Central memory CD8-positive, alpha-beta T cell (primary cell): ENCODE results near the gene VWA2.

Experiments used
- ATAC-seq: fragments of 150-1000 bp; cut with Tn5 transposase; replicated peaks from 2 replicates; pipeline ENCODE4 v1.10.0; 2022; ENCODE audit warnings: mild to moderate bottlenecking, moderate FRiP score, moderate number of reproducible peaks; ENCODE audit not compliant: poor library complexity, severe bottlenecking; ENCODE audit errors: extremely low read depth
- DNase-seq, 2 donors: peaks; one replicate each; pipeline ENCODE4 v3.0.0; 2021; ENCODE audit warnings: low spot score in 2 of 2
- H3K27ac Mint-ChIP-seq: one replicate; pipeline ENCODE4 v1.8.0; 2022; ENCODE audit warnings: low read depth, mild to moderate bottlenecking, moderate library complexity, mixed read lengths
- H3K27me3 Mint-ChIP-seq: one replicate; pipeline ENCODE4 v1.8.0; 2022; ENCODE audit warnings: mixed read lengths
- H3K36me3 Mint-ChIP-seq: one replicate; pipeline ENCODE4 v1.8.0; 2022; ENCODE audit warnings: mild to moderate bottlenecking, moderate library complexity, mixed read lengths; ENCODE audit not compliant: insufficient read depth
- H3K4me1 Mint-ChIP-seq: one replicate; pipeline ENCODE4 v1.8.0; 2022; ENCODE audit warnings: mixed read lengths
- H3K4me3 Mint-ChIP-seq: one replicate; pipeline ENCODE4 v1.8.0; 2022; ENCODE audit warnings: mild to moderate bottlenecking, moderate library complexity, mixed read lengths
- H3K9me3 Mint-ChIP-seq: one replicate; pipeline ENCODE4 v1.8.0; 2022; ENCODE audit warnings: mixed read lengths

VWA2 gene, protein sequence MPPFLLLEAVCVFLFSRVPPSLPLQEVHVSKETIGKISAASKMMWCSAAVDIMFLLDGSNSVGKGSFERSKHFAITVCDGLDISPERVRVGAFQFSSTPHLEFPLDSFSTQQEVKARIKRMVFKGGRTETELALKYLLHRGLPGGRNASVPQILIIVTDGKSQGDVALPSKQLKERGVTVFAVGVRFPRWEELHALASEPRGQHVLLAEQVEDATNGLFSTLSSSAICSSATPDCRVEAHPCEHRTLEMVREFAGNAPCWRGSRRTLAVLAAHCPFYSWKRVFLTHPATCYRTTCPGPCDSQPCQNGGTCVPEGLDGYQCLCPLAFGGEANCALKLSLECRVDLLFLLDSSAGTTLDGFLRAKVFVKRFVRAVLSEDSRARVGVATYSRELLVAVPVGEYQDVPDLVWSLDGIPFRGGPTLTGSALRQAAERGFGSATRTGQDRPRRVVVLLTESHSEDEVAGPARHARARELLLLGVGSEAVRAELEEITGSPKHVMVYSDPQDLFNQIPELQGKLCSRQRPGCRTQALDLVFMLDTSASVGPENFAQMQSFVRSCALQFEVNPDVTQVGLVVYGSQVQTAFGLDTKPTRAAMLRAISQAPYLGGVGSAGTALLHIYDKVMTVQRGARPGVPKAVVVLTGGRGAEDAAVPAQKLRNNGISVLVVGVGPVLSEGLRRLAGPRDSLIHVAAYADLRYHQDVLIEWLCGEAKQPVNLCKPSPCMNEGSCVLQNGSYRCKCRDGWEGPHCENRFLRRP

DNA sequence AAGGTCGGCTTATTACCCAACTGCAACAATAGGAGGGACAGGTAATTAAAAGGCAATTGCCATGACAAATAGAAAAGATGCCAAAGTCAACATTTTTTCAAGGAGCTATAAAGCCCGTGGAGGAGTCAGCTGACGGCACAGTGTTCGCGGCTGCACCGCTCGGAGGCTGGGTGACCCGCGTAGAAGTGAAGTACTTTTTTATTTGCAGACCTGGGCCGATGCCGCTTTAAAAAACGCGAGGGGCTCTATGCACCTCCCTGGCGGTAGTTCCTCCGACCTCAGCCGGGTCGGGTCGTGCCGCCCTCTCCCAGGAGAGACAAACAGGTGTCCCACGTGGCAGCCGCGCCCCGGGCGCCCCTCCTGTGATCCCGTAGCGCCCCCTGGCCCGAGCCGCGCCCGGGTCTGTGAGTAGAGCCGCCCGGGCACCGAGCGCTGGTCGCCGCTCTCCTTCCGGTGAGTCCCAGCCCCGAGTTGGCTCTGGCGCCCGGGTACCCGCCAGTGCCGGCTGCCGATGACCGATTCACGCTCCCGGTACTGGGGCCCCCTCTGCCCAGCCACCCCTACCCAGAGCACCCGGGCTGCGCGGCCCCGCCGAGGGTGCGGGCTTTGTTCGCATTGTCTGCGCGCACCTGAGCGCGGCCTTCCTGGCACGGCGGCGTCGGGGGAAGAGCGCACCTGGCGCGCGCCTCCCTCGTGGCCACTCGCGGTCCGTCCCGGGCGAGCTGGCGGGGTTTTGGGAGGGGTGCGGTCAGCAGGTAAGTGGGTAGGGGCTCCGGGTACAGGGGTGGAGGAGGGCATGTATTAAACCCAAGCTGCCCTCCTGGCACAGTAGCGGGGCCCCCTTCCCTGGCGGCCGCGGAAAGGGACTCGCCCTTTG, at the start of gene VWA2:
TSS of gene VWA2 (plus strand) at position 138 of the 877 bp plus-strand sequence. CDS start 9,460 bp downstream, outside the sequence.
- peak within 1 kb of the TSS; percentile 23 for H3K4me3 Mint-ChIP-seq
- DNase-seq (no peak), ATAC-seq (no peak)
- H3K27me3 Mint-ChIP-seq, result peaks cover 88% of the 10 kb centered on the region
- no peaks in the 10 kb centered on the region for H3K4me1 Mint-ChIP-seq
- H3K27ac Mint-ChIP-seq, result no peak within 1 kb of the TSS
- H3K9me3 Mint-ChIP-seq, result no peaks in the 10 kb centered on the region
- H3K36me3 Mint-ChIP-seq, result no peaks in the 10 kb centered on the region

DNA sequence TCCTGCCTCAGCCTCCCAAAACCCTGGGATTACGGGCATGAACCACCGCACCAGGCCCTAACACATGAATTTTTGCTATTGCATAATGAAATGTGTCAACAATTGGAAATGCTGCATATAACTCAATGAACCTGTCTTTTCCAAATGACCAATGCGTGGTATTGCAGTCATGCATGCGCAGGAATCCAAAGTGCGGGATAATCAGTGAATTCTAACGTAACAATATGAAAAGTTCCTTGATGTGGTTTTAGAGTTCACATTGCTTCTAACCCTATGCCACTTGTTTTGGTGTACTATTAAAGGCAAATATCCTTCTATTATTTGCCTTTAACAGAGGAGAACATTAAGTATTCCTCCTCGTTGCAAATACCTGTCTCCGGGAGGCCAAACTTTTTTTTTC, 49.4 kb upstream of the VWA2 start:
- peaks cover 45% of the 10 kb centered on the region for H3K27me3 Mint-ChIP-seq
- peaks cover 3% of the 10 kb centered on the region for H3K36me3 Mint-ChIP-seq
- H3K27ac Mint-ChIP-seq, result no peak overlapping the region
- no peak for DNase-seq
- H3K9me3 Mint-ChIP-seq, result no peaks in the 10 kb centered on the region
- H3K4me3 Mint-ChIP-seq, result no peak overlapping the region
- no peaks in the 10 kb centered on the region for H3K4me1 Mint-ChIP-seq
- ATAC-seq, result no peak

DNA sequence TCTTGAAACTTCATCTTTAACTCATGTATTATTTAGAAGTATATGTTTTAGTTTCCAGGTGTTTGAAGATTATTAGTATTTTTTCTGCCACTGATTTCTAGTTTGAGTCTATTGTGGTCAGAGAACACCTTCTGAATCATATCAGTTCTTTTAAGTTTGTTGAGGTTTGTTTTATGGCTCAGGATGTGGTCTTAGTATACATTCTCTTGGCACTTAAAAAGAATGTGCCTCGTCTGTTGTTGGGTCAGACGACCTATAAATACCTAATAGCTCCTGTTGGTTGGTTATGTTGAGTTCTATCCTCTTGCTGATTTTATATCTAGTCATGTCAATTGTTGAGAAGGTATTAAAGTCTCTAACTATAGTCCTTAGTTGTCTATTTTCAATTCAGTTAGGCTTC, 44.0 kb upstream of the VWA2 start:
- ATAC-seq, result no peak

DNA sequence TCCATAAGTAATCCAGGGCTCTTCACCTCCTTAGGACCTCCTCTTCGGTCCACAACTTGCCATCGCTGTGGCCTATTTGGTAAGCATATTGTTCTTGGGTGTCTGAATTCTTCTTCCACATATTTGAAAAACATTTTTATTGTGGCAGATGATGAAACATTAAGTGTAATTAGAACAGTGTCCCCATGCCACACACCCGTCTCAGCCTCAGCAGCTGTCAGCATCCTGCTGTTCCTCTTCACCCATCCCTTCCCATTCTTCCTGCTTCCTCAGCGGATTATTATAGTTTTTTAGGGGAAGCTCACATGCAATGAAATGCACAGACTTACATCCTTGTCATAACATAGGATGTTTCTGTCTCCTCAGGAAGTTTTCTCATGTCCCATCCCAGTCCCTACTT, 39.8 kb upstream of the VWA2 start:
- H3K27ac Mint-ChIP-seq, result no peak overlapping the region
- peaks cover 98% of the 10 kb centered on the region for H3K27me3 Mint-ChIP-seq
- H3K4me3 Mint-ChIP-seq, result no peak overlapping the region
- no peaks in the 10 kb centered on the region for H3K36me3 Mint-ChIP-seq
- no peaks in the 10 kb centered on the region for H3K9me3 Mint-ChIP-seq
- no peak for ATAC-seq
- no peak for DNase-seq
- H3K4me1 Mint-ChIP-seq, result no peaks in the 10 kb centered on the region

More for the DNA sequence above, 44.0 kb upstream of the VWA2 start:
- Mint-ChIP-seq H3K27ac (no peak overlapping the region), H3K27me3 (peaks cover 73% of the 10 kb centered on the region), H3K4me1 (no peaks in the 10 kb centered on the region), H3K9me3 (no peaks in the 10 kb centered on the region), H3K4me3 (no peak overlapping the region), H3K36me3 (peaks cover 1% of the 10 kb centered on the region)
- DNase-seq, result no peak

DNA sequence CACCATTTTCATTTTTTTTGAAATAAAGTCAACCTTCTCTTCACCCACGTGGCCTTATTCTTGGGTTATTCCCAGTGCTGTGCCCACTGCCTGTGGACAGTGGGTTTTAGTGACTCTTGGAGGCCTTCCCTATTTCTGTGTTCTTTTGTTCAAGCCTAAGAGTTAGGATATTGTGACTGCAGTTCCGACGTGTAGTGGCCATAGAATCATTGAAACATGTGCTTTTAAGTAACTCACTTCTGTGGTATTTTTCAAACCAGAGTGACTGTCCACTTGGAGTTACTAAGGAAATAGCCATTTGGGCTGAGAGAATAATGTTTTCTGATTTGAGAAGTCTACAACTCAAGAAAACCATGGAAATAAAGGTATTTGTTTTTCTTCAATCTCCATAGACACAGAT, 36.2 kb upstream of the VWA2 start:
- ATAC-seq (no peak), DNase-seq (no peak)
- no peaks in the 10 kb centered on the region for H3K36me3 Mint-ChIP-seq
- no peaks in the 10 kb centered on the region for H3K9me3 Mint-ChIP-seq
- H3K4me3 Mint-ChIP-seq, result no peak overlapping the region
- no peak overlapping the region for H3K27ac Mint-ChIP-seq
- no peaks in the 10 kb centered on the region for H3K4me1 Mint-ChIP-seq
- peaks cover 71% of the 10 kb centered on the region for H3K27me3 Mint-ChIP-seq

DNA sequence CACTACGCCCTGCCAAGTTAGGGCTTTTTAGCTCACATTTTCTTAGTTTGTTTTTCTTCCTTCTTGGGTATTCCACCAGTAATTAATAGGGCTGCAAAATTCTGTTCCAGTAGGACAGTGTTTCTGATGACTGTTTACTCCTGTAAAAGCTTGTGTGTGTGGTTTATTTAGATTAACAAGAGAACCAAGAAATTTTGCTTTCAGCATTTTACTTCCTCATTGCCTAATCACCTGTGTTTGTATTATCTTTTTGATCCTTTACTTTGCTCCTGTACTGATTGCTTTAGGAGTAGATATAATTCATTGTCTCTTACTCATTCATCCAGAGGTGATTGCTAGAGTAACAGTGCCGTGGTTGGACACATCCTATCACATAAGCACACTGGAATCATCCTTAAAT, 32.2 kb upstream of the VWA2 start:
- Mint-ChIP-seq H3K36me3 (no peaks in the 10 kb centered on the region), H3K9me3 (no peaks in the 10 kb centered on the region), H3K4me3 (no peak overlapping the region), H3K27me3 (peaks cover 35% of the 10 kb centered on the region), H3K27ac (no peak overlapping the region), H3K4me1 (no peaks in the 10 kb centered on the region)
- DNase-seq (no peak), ATAC-seq (no peak)

DNA sequence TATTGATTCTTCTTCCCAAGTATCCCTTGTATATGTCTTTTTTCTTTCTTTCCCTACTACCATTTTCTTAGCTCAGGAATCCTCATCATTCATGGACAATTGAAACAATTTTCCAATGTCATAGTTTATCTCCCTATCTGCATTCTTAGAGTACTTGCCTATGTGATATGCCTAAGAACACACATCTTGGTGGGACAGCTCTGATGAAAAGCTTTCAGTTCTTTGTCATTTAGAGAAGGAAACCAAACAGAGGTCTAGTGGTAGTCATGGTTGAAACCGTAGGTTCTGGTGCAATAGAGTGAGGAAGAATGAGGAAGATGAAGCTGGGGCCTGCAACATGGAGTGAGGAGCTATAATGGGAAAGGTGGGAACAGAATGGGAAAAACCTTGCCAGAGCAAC, 31.7 kb upstream of the VWA2 start:
- H3K27me3 Mint-ChIP-seq, result peaks cover 31% of the 10 kb centered on the region
- no peaks in the 10 kb centered on the region for H3K36me3 Mint-ChIP-seq
- ATAC-seq (no peak), DNase-seq (no peak)
- no peaks in the 10 kb centered on the region for H3K9me3 Mint-ChIP-seq
- H3K27ac Mint-ChIP-seq, result no peak overlapping the region
- no peaks in the 10 kb centered on the region for H3K4me1 Mint-ChIP-seq
- no peak overlapping the region for H3K4me3 Mint-ChIP-seq

DNA sequence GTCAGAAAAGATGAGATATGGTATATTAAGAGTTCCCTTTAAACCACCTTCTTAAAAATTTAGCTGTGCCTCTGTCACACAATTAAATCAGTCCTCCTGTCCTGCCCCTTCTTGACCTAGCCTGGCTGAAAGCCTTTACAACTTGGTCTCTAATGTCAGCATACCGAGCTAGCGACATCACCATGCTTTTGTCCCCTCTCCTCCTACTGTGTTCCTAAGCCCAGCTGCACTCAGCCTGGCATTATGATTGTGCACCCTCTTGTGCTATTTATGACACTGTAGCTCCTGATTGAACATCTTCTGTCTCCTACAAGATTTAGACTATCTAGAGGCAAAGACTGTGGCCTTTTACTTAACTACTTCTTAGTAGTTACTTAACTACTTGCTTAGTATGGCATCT, 30.7 kb upstream of the VWA2 start:
- Mint-ChIP-seq H3K4me3 (no peak overlapping the region), H3K27ac (no peak overlapping the region), H3K27me3 (peaks cover 21% of the 10 kb centered on the region), H3K4me1 (no peaks in the 10 kb centered on the region), H3K9me3 (no peaks in the 10 kb centered on the region), H3K36me3 (no peaks in the 10 kb centered on the region)
- DNase-seq, result no peak
- no peak for ATAC-seq

DNA sequence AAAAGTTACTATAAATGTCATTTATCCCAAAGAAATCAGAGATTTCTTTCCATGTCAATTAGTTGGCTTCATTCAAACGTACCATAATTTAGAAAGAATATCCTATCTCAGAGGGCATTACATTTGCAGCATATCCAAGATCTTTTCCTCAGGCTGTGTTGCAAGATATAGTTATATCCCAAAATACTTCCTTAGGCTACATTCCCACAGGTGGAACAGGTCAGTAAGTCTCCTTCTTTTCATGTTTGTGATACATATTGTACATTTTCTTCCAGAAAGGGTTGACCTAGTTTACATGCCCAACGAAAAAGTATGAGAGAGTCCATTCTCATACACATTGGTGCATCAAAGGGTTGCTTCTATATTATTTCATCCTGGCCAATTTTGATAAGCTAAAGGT, 26.9 kb upstream of the VWA2 start:
- Mint-ChIP-seq H3K4me3 (no peak overlapping the region), H3K4me1 (no peaks in the 10 kb centered on the region)

DNA sequence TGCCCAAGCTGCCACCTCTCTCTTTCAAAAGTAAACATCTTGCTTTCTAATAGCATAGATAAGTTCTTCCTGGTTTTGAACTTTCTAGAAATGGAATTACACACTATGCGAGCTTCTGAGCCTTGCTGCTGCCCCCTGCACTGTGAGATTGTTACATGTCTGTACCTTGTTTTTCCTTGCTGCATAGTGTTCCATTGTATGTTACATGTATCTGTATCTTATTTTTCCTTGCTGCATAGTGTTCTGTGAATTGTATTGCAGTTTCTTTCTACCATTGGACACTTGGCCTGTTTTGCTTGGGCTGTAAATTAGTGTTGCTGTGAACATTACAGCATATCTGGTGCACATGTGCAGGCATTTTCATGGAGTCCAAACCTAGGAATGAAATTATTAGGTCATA, 24.0 kb upstream of the VWA2 start:
- Mint-ChIP-seq H3K36me3 (no peaks in the 10 kb centered on the region), H3K4me1 (no peaks in the 10 kb centered on the region), H3K4me3 (no peak overlapping the region), H3K27ac (no peak overlapping the region), H3K27me3 (peaks cover 19% of the 10 kb centered on the region), H3K9me3 (no peaks in the 10 kb centered on the region)
- DNase-seq (no peak), ATAC-seq (no peak)

More for the DNA sequence above, 26.9 kb upstream of the VWA2 start:
- DNase-seq (no peak), ATAC-seq (no peak)
- H3K27ac Mint-ChIP-seq, result no peak overlapping the region
- peaks cover 13% of the 10 kb centered on the region for H3K27me3 Mint-ChIP-seq
- H3K9me3 Mint-ChIP-seq, result no peaks in the 10 kb centered on the region
- no peaks in the 10 kb centered on the region for H3K36me3 Mint-ChIP-seq

DNA sequence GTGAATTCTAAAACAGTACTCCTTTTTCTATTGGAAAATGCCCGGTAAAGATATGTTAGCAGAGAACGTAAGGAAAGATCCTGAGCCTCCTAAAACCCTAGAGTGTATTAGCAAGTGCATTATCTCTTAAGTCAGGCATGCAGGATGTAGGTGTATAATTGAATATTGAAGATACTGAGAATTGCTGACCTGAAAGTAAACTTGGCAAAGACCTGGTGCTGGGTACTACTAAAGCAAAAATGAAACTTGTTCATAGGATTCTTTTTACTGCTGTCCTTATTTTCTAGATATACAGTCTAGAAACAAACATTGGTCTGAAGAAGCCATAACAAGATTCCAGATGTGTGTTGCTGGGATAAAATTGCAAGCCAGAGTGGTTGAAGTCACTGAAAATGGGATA, 18.8 kb upstream of the VWA2 start:
- Mint-ChIP-seq H3K9me3 (no peaks in the 10 kb centered on the region), H3K36me3 (no peaks in the 10 kb centered on the region), H3K27ac (no peak overlapping the region), H3K27me3 (peaks cover 61% of the 10 kb centered on the region), H3K4me3 (no peak overlapping the region), H3K4me1 (no peaks in the 10 kb centered on the region)
- DNase-seq (no peak), ATAC-seq (no peak)

DNA sequence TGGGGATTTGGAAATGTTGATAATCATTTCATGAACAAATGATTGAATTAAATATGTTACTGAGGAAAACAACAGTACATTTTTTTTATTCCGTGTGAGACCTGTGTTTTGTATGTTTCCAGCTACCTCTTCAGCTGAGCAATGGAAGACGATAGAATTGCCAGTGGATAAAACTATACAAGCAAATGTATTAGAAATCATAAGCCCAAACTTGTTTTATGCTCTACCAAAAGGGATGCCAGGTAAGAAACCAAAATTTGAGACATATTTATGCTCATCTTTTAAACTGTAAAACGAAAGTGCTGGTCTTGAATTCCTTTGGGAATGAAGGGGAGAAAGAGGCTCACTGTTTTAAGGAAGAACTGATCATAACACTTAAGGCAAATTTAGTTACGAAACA, 17.8 kb upstream of the VWA2 start:
- H3K27me3 Mint-ChIP-seq, result peaks cover 67% of the 10 kb centered on the region
- no peak overlapping the region for H3K27ac Mint-ChIP-seq
- no peaks in the 10 kb centered on the region for H3K36me3 Mint-ChIP-seq
- no peak for ATAC-seq
- H3K9me3 Mint-ChIP-seq, result no peaks in the 10 kb centered on the region
- H3K4me1 Mint-ChIP-seq, result no peaks in the 10 kb centered on the region
- H3K4me3 Mint-ChIP-seq, result no peak overlapping the region
- no peak for DNase-seq
